Prostate gland (tissue), 2 donors: ENCODE measurements around the gene SIAE.

Experiments used
- POLR2A ChIP-seq: fragments of 450-650 bp; IDR thresholded peaks from one replicate; pipeline ENCODE4 v1.6.1; 2016; ENCODE audit warnings: antibody characterized with exemption, mild to moderate bottlenecking
- POLR2AphosphoS5 ChIP-seq: sonication (generic); formaldehyde crosslinking; IDR thresholded peaks from one replicate; pipeline ENCODE4 v1.6.1; 2017; ENCODE audit warnings: antibody characterized with exemption
- TF ChIP-seq, protein P1 (sequence below), 4 experiments: fragments of 200-600 bp in 2 of 4; fragments of 450-650 bp in 2 of 4; sonication (generic) in 2 of 4; IDR thresholded peaks; 1 replicate in 3 of 4; 2 replicates in 1 of 4; pipeline ENCODE4 v1.5.1; 2016 to 2019; ENCODE audit warnings: antibody characterized with exemption in 4 of 4, mild to moderate bottlenecking in 2 of 4, moderate library complexity in 2 of 4

GRCh38 chr11:124642628-124643027, 30.9 kb downstream of the SIAE start:
- TF ChIP-seq, protein P1, sequence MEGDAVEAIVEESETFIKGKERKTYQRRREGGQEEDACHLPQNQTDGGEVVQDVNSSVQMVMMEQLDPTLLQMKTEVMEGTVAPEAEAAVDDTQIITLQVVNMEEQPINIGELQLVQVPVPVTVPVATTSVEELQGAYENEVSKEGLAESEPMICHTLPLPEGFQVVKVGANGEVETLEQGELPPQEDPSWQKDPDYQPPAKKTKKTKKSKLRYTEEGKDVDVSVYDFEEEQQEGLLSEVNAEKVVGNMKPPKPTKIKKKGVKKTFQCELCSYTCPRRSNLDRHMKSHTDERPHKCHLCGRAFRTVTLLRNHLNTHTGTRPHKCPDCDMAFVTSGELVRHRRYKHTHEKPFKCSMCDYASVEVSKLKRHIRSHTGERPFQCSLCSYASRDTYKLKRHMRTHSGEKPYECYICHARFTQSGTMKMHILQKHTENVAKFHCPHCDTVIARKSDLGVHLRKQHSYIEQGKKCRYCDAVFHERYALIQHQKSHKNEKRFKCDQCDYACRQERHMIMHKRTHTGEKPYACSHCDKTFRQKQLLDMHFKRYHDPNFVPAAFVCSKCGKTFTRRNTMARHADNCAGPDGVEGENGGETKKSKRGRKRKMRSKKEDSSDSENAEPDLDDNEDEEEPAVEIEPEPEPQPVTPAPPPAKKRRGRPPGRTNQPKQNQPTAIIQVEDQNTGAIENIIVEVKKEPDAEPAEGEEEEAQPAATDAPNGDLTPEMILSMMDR (IDR thresholded peaks at IDR 0.05) = no peak
- TF ChIP-seq POLR2AphosphoS5 (no peak), POLR2A (no peak)
